GM19240 (cell line): ENCODE data around the gene KRT1.

Experiments
- DNase-seq: peaks from one replicate; pipeline ENCODE4 v3.0.0; 2011; ENCODE audit warnings: low spot score; ENCODE audit not compliant: insufficient read length

Gene KRT1

DNA sequence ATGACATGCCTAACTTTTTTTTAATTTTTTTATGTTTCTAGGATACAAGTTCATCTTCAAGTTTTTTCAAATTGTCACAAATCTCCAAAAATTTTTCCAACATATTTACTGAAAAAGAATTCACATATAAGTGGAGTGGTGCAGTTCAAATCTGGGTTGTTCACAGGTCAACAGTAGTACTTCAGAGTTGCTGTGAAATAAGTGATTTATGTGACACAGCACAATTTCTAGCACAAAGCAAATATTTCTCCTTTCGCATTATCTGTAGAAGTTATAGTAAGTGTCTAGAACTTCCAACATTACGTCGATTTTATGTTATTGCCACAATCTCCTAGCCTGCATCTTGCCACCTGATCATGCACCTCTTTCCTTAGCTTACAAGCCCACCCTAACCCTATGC, 18.5 kb downstream of the KRT1 start:
- no peak for DNase-seq

DNA sequence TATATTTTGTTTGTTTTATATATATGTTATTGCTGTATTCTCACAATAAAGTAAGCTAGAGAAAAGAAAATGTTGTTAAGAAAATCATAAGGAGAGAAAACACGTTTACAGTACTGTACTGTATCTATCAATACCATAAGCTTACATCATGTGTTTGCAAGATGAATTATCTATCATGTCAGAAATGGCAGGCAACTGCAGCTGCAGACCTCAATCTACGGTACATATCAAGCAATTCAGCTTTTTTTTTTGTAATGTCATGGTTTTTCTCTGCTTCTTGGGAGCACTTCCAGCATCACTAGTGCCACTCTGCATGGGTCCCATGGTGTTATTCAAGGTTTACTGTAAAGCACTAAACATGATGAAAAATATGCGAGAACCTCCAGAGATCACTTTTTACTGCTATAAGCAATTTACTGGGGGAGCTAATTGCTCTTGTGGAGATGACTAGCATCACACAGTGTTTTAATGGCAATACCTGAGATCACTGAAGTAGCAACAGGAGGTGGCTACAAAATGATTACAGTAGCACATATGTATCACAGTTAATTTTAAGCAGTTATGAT, 19.2 kb downstream of the KRT1 start:
- no peak for DNase-seq

DNA sequence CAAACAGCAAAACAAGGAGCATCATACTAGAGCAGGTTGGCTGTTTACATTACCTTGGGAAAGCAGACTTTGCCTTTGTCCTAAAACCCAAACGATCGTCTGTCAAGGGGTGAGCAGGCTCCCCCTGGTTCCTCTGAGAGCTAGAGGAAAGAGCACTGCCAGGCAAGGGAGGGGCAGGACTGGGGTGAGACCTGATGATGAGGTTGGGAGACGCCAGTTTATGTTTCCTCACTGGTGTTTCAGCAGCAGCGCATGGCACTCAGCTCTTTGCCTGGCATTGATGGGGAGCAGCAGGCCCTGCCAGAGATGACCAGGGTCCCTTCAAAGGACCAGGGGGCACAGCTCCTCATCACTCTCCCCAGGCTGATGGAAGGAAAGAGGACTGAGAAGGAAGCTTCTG, 20.3 kb downstream of the KRT1 start:
- no peak for DNase-seq

DNA sequence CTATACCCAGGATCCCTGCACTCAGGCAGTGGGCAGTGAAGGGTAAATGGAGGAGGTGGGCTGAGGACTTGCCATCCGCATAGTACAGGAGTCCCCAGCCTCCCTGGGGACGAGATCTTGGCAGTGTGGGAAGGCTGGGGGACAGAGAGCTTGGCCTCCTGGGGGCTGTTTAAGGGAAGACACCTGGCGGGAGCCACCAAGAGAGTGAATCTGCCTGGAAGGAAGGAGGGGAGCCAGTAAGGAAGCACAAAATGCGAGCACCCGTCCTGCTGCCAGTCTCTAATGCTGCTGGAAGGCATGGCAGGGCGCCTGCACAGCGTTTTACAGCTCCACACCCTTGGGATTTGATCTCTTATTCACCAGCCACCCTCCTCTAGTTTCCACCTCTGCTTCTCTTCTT, 20.8 kb downstream of the KRT1 start:
- no peak for DNase-seq

DNA sequence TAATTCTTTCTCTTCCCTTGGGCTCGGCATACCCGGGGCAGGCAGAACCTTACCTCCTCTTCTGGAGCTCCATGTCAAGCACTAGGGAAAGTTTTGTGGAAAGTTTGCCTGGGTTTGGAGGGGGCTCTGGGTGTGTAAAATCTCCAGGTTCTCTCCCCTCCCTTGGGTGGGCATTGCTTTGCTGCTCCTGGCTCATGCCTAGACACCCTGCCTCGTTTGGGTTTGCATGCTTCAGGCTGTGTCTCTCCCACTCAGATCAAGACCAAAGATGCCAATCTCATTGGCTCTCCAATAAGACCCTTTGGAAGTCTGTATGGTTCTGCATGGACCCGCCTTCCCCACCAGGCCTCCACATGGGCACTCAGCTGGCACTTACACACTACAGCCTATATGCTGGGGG, 22.0 kb downstream of the KRT1 start:
- DNase-seq: no peak

DNA sequence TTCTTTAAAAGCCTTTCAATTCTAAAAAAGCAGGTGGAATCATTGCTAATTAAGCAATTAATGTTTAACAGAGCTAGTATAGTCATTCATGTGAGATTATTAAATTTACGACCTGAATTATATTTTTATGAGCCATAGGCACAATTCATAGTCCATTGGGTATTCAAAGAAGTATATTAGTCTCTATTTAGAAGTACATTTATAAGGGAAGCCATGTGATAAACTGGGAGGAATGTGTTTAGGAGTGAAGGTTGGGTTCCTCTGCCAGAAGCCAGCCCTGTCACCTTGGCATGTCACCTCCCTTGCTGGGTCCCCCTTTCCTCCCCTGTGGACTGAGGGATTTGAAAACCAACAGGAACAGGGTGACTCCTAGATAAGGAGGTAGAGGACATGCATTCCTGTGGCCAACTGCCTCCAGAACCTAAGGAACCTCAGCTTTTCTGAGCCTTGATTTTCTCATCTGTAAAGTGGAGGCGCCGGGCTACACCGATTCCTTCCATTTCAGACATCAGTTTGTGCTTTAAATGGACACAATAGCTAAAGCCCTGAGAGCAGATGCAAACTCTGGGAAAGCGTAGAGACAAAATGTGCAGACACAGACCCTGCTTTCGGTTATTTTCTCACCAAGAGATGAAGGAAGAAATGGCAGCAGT, 22.8 kb downstream of the KRT1 start:
- DNase-seq: no peak

DNA sequence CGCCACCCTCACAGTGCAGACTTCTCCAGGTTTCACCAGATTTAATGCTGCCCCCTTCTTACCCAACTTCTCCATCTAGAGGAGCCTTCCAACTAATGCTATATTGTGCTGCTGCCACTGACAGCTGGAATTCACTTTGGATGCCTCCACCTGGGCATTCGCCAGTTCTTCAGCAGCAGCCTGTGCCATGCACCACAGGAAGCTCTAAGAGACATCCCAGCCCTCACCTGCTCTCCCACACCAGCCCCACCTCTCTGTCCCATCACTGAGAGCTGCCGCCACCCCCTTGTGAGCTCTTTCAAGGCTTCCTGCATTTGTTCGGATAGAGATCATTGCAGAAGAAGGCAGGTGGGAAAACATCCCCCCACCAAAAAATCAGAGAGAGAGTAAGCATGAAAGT, 23.6 kb downstream of the KRT1 start:
- no peak for DNase-seq

DNA sequence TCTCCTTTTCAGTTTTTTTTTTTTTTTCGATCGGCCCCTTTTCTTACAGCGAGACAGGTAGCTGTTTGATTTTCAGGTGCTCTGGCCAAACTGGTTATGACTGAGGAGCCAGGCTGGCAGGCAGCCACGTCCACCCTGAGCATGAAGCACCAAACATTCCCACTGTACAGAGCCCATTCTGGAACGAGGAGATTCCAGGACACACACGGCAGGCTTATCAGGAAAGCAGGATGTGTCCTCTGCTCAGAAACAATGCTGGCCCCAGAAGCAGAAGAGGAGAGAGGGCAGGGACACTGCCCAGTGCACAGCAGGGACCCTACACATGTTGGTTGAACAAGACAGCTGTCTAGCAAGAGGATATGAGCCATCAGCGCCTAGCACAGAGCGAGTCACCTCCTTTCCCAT, 24.5 kb downstream of the KRT1 start:
- no peak for DNase-seq

DNA sequence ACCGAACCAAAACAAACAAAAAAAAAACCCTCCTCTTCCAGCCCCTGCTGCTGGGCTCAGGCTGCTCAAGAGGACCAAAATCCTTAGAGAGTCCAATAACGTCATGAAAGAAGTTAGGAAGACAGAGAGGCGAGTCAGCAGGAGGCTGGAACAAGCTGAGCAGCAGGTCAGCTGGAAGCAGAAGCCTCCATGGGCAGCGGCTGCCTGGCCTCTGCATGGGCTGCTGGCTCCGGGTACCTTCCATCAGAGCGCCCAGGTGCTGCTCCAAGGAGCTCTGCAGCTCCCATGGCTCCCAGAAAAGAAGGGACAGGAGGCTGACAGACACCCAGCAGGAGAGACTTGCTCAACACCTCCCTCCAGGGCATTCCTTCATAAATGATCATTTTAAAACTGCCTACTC, 25.0 kb downstream of the KRT1 start:
- no peak for DNase-seq

DNA sequence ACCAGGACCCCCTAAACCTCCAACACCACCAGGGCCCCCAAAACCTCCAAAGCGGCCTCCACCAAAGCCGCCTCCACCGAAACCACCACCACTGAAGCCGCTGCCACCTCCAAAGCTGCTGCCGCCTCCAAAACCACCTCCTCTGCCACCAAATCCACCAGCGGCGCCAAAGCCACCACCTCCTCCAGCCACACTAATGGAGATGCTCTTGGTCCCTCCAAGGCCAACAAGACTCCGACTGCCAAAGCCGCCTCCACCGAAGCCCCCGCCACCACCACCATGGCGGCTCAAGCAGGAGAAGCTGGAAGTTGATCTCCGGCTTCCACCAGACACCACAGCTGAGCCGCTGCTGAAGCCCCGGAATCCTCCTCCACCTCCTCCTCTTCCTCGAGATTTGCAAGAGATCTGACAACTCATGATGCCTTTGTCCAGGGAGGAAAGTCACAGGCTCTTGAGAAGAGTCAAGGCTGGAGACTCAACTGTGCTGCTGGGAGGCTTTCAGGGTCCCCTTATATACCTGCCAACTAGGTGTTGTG, 28.4 kb downstream of the KRT1 start, which contains the start of gene KRT2:
KRT2 (minus strand) TSS at position 486 of the 536 bp plus-strand sequence; CDS start at position 417, 69 bp downstream.
- DNase-seq: no peak

DNA sequence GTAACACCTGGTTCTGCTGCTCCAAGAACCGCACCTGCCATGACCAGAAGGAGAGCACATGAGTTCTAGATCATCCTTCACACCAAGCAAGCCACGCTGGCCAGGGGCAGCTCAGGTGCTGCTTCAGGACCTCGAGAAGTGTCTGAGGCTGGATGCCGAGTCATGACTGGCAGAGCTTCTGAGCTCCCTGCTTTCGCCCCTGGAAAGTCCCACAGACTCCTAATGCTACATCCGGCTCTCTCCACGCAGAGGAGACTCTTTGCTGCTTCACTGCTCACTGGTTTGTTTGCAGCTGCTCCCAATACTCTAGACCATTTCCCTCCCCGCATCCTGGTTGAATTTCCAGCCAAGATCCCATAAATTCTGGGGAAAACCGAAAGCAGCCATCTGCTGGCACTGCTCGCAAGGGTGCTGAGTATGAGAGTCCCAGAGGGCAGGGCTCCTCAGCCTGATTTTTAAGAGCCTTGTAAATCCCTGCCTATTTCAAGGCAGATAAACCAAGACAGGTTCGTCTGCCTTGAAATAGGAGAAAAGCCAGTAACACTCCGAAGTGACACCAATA, 29.6 kb downstream of the KRT1 start:
- no peak for DNase-seq

DNA sequence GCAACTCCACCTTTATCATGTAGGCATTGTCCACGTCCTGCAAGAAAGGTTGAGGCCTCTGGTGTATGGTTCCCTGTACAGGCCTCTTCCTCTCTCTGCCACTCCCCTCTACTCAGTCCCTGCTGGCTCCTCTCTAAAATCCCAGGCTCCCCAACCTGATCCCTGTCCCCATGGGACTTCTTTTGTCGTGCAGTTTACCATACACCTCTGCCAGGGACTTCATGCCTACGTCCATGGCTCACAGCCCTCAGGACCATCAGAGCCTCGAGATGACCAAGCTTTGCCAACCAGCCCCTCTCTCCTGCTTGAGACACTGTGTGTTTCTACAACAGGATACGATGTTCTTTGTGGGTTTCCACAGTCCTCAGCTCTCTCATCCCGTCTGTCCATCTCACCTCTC, 31.1 kb downstream of the KRT1 start:
- DNase-seq: no peak

DNA sequence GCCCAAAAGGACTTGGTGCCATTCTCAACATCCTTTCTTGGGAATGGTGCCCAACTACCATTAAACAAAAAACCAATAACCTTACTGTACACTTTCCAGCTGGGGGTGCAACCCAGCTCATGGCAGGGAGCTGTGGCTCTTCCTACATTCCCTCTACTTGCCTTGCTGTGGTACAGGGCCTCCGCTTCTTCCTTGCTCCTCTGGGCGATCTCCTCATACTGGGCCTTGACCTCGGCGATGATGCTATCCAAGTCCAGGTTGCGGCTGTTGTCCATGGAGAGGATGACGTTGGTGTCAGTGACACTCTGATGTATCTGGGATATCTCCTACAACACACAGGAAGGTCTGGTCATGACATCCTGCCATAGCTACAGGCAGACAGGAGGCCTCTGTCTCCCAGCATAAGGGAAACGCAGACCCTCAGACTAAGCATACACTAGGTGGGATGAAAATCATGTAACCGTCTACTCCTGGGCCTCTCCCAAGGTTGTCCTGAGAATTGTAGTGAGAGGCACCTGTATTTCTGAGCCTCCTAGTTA, 32.1 kb downstream of the KRT1 start:
- no peak for DNase-seq

DNA sequence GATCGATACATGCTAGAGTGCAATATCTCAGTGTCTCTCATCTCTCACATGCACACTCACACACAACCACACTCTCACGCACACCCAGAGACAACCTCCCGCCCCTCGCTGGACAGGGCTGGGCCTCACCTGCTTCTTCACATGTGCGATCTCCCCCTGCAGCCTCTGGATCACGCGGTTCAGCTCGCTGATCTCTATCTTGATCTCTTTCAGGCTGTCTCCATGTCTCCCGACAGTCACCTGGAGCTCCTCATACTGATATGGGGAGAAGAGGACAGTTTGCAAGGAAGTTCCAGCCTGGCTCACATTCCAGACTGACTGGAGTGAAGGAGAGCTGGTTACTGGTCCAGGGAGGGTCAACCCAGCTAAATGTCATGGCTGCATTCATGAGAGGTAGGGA, 32.6 kb downstream of the KRT1 start:
- DNase-seq: no peak

DNA sequence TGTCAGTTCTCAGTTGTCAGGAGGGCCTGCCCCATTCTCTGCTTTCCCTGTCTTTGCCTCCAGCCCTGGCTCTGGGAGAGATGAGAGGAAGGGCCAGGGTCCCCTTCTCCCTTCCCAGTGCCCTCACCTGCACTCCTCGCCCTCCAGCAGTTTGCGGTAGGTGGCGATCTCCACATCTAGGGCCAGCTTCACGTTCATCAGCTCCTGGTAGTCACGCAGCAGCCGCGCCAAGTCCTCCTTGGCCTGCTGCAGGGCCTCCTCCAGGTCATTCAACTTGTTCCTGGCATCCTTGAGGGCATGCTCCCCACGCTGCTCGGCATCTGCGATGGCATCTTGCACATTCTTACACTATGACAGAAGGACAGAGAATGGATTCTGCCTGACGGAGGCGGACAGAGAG, 33.6 kb downstream of the KRT1 start:
- no peak for DNase-seq

DNA sequence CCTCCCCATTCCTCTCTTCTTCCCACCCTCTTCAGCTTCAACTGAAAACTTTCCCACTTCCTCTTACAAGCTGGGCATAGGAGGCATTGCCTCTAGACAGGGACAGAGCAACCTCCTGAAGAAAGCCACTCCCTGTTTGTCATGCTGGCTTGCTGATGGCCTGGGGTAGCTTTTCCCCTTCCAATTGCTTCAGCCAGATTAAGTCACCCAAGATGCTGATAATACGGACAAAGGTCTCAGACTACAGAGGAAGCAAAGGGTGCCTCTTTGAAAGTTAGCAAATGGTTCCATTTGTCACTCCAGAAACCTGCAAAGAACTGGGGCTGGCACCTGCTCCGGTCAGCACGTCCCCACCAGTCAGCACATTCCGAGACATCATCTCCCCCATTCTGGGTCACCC, 34.2 kb downstream of the KRT1 start:
- DNase-seq: no peak

DNA sequence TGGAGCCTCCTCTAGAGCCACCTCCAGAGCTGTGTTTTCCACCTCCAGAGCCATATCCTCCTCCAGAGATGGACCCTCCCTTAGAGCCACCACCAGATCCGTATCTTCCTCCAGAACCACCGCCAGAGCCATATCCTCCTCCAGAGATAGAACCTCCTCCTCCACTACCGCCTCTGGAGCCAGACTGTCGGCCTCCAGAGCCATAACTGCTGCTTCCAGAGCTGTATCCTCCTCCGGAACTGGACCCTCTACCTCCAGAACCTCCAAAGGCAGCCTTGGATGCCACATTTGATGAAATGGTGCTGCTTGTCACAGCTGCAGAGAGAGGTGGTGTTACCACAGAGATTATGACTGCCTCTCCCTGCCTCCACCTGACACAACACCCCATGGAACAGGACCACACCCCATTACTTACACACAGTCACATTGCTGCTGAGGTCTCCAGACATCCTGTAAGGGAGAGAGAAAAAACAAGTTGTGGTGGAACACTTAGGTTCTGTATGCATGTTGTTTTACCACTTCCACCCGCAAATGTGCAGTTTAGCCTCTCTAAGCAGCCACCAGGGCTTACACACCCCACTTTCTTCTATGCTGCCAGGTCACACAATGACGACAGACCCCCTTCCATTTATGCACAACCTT, 35.0 kb downstream of the KRT1 start:
- no peak for DNase-seq

DNA sequence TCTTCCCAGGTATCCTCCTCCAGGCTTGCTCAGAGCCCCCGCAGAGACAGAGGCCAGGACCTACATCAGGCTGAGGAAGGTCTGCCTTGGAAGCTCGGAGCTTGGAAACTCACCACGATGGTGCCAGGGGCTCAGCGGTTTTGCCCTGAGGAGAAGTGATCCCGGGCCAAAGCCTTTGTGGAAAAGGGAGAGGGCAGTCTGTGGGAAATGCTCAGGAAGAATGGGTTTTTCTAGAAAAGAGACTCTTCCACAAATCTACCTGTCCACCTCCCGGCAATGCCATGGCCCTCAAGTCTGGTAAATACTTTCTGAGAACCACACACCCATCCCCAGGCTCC, 36.2 kb downstream of the KRT1 start:
- no peak for DNase-seq

DNA sequence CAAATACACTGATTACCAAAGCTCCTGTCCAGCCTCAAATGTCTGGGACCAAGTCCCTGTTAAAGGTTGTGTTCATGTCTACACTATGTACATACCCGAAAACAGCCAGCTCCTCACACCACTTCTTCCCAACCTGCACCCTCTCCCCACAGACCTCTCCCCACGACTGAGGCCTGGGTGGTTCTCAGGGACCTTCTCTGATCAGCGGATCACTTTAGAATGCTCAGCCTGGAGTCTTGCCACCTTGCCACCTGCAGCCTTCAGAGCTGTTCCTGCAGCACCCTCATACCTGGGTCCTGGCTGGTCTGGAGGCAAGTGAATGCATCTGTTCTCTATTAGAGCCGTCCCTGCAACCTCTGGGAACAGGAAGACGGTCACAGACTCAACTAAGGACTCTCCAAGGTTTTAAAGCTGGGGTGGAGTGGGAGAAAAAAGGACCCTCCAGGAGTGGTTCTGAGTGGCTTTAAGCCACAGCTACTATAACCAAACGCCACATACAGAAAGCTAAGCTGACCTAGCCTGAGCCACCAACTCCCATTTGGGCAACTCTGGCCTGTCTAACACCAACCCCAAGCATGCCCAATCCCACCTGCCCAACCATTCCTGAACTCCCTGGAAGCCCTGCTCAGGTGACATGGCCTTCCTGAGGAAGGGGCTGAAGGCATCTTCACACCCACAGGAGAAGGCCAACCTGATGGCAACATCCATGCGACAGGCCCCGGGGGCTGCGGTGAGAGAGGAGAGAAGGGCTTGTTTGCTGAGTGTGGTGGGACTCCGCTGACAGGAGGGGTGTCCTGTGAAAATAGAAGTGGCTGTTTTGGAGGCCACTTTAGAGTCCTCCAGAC, 36.8 kb downstream of the KRT1 start:
- DNase-seq: no peak

DNA sequence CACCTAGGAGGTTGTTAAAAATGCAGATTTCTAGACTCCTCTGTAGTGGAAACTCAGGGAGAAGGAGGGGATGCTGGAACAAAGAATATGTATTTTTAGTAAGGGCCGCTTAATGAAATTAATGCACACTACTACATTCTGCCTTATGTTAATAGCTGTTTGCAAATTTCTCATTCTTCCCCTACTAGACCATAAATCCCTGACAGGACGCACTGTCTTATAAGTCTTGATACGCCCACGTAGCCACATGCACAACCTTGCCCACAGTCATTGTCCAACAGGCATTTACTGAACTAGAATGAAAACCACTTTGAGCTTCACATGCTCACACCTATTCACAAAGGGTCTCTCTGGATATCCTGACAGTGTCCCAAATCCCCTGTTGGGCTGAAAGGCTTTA, 38.7 kb downstream of the KRT1 start:
- no peak for DNase-seq

DNA sequence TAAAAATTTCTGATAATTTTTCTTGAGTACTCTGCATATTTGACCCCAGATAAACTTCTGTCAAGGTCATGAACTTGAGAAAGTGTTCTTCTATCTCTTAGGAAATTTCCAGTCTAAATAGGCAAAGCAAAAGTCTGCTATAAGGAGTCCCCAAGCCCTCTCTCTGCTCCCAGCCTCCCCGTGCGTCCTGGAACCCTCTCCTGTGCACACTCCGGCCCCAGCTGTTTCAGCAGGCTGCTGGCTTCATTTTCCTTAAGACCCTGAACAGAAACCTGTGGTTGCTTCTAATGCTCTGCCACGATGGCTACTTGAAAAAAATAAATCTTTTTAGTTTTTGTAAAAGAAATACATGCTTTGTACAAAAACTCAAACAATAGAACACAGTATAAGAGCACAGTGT, 42.9 kb downstream of the KRT1 start:
- DNase-seq: no peak
